Activated CD8-positive, alpha-beta memory T cell treated with anti-CD3 and anti-CD28 coated beads, Interleukin-2, amount 50 U/mL, for 24 hours (primary cell): ENCODE results near the gene CCR5.
"Not testable (repeated sequence)": the region's sequence is repeated elsewhere in the genome, so short reads cannot be mapped to it uniquely, and the experiment has no call there.

Experiments
- DNase-seq: peaks from one replicate; pipeline ENCODE4 v3.0.0-alpha.2; 2020; ENCODE audit errors: extremely low read depth

Gene CCR5

GRCh38 chr3:46370839-46371518 is at the start of gene CCR5:
Gene CCR5 (plus strand): TSS chr3:46370946. CDS start chr3:46372903, 1,957 bp downstream.
- DNase-seq = no peak

GRCh38 chr3:46321461-46322104 is 49.2 kb upstream of the CCR5 start:
- no peak for DNase-seq

GRCh38 chr3:46324036-46324435 is 46.7 kb upstream of the CCR5 start:
- no peak for DNase-seq

- no peak for DNase-seq
Measured at GRCh38 chr3:46325645-46326300, 45.0 kb upstream of the CCR5 start.

GRCh38 chr3:46330676-46331075 is 40.1 kb upstream of the CCR5 start:
- DNase-seq = not testable (repeated sequence)

GRCh38 chr3:46334741-46335478 is 35.8 kb upstream of the CCR5 start:
- no peak for DNase-seq

GRCh38 chr3:46335541-46335940 is 35.2 kb upstream of the CCR5 start:
- no peak for DNase-seq

GRCh38 chr3:46337911-46338310 is 32.8 kb upstream of the CCR5 start:
- DNase-seq = no peak

GRCh38 chr3:46338840-46339239 is 31.9 kb upstream of the CCR5 start:
- no peak for DNase-seq

- DNase-seq = no peak
Measured at GRCh38 chr3:46344476-46344875, 26.3 kb upstream of the CCR5 start.

GRCh38 chr3:46348823-46349482 is 21.8 kb upstream of the CCR5 start:
- DNase-seq = no peak

- no peak for DNase-seq
Measured at GRCh38 chr3:46349484-46350261, 21.1 kb upstream of the CCR5 start.

GRCh38 chr3:46350262-46350565 is 20.5 kb upstream of the CCR5 start:
- DNase-seq = no peak

- DNase-seq = no peak
Measured at GRCh38 chr3:46351646-46352045, 19.1 kb upstream of the CCR5 start.

GRCh38 chr3:46353090-46353489 is 17.7 kb upstream of the CCR5 start:
- no peak for DNase-seq

- DNase-seq = no peak
Measured at GRCh38 chr3:46353647-46354410, 16.9 kb upstream of the CCR5 start, which contains the start of gene CCR2. Gene CCR2 (plus strand): TSS chr3:46354111. CDS start chr3:46357528, 3,417 bp downstream.

- no peak for DNase-seq
Measured at GRCh38 chr3:46354478-46354877, 16.3 kb upstream of the CCR5 start.

- no peak for DNase-seq
Measured at GRCh38 chr3:46354984-46355383, 15.8 kb upstream of the CCR5 start.

- DNase-seq = no peak
Measured at GRCh38 chr3:46356276-46356675, 14.5 kb upstream of the CCR5 start.

- DNase-seq = no peak
Measured at GRCh38 chr3:46356909-46357308, 13.8 kb upstream of the CCR5 start.
